Panc1 (cell line): ENCODE data around the gene CAMKK2. TPM values are rescaled to one million over a fixed set of nuclear protein-coding genes. Genes with fewer than 3 reads are reported as not detected.

Experiments
- ATAC-seq: fragments of 200-7000 bp; cut with Tn5 transposase; 2 replicates; pipeline ENCODE4 v1.9.1; 2020; ENCODE audit warnings: mild to moderate bottlenecking, moderate library complexity
- BruUV-seq: library from RNA; stranded (reverse); fragments of 400-500 nt; replicated peaks from 2 replicates; lab custom pipeline; 2021; lab: Mats Ljungman, UMichigan
- CTCF ChIA-PET: fragments of 300-600 bp; sonication (Branson Sonifier 250); formaldehyde crosslinking; loops from one replicate; lab custom pipeline; 2022; ENCODE audit warnings: antibody characterized with exemption; lab: Charles Lee
- POLR2A ChIA-PET: fragments of 300-600 bp; sonication (Branson Sonifier 250); formaldehyde crosslinking; loops from one replicate; lab custom pipeline; 2022; ENCODE audit warnings: antibody characterized with exemption; lab: Charles Lee
- DNase-seq: peaks from one replicate; pipeline ENCODE4 v3.0.0-alpha.2; 2010; ENCODE audit warnings: low read depth, low spot score
- H3K27ac ChIP-seq: 2 replicates; pipeline ENCODE4 v1.5.1; 2011; ENCODE audit warnings: mild to moderate bottlenecking, low read length, inconsistent platforms
- H3K27me3 ChIP-seq: fragments of 200-500 bp; sonication (Bioruptor generic); 2 replicates; pipeline ENCODE4 v1.6.0; 2014; ENCODE audit warnings: low read length, inconsistent platforms; ENCODE audit not compliant: control insufficient read depth, insufficient read depth
- H3K36me3 ChIP-seq: fragments of 200-500 bp; sonication (Bioruptor generic); 2 replicates; pipeline ENCODE4 v1.5.1; 2014; ENCODE audit warnings: inconsistent platforms, mild to moderate bottlenecking, low read length, moderate library complexity; ENCODE audit not compliant: control insufficient read depth, insufficient read depth
- H3K4me1 ChIP-seq: 2 replicates; pipeline ENCODE4 v1.5.1; 2011; ENCODE audit warnings: inconsistent platforms, mild to moderate bottlenecking, low read length, moderate library complexity; ENCODE audit not compliant: control insufficient read depth, insufficient read depth
- H3K4me3 ChIP-seq, 2 experiments: 2 replicates each; pipeline ENCODE4 v1.5.1; 2011 to 2012; ENCODE audit warnings: low read depth in 2 of 2, low read length in 2 of 2, mild to moderate bottlenecking in 2 of 2, inconsistent platforms in 1 of 2, moderate library complexity in 1 of 2
- H3K9me3 ChIP-seq: fragments of 200-500 bp; sonication (Bioruptor generic); 2 replicates; pipeline ENCODE4 v1.5.1; 2014; ENCODE audit warnings: low read depth, mild to moderate bottlenecking, inconsistent platforms, low read length, moderate library complexity; ENCODE audit not compliant: control insufficient read depth, insufficient read depth
- POLR2AphosphoS5 ChIP-seq: IDR thresholded peaks from 2 replicates; pipeline ENCODE4 v1.6.1; 2012; ENCODE audit warnings: mild to moderate bottlenecking, low read depth, low read length, moderate library complexity
- REST ChIP-seq, 2 experiments: IDR thresholded peaks; 2 replicates each; pipeline ENCODE4 v1.6.1; 2011 to 2012; ENCODE audit warnings: low read depth in 2 of 2, control low read depth in 1 of 2, low read length in 1 of 2, mild to moderate bottlenecking in 1 of 2, moderate library complexity in 1 of 2; ENCODE audit not compliant: insufficient read depth in 1 of 2
- SIN3A ChIP-seq: IDR thresholded peaks from 2 replicates; pipeline ENCODE4 v1.6.1; 2012; ENCODE audit warnings: low read depth, mild to moderate bottlenecking, low read length, moderate library complexity, borderline replicate concordance; ENCODE audit not compliant: insufficient read depth
- TCF7L2 ChIP-seq: IDR thresholded peaks from 2 replicates; pipeline ENCODE4 v1.6.1; 2011; ENCODE audit warnings: mild to moderate bottlenecking, low read depth, low read length, inconsistent platforms
- in situ Hi-C: cut with HindIII; loops from 2 replicates; pipeline ENCODE4 v1.10.0; 2016; ENCODE audit warnings: low sequenced_read_pairs, low pct_unique_long_range_greater_than_20kb
- intact Hi-C: fragments of 100-400 bp; cut with micrococcal nuclease; formaldehyde crosslinking; loops from one replicate; pipeline ENCODE4 v1.10.0; 2022; ENCODE audit not compliant: unreplicated experiment
- total RNA-seq: library from RNA; stranded (reverse); gene quantifications from one replicate; pipeline ENCODE4 v1.2.1, GENCODE V29; 2021; ENCODE audit not compliant: unreplicated experiment
- TF ChIP-seq, protein P1 (sequence below): fragments of 450-650 bp; IDR thresholded peaks from 2 replicates; pipeline ENCODE4 v1.5.1; 2017; ENCODE audit warnings: mild to moderate bottlenecking

The CAMKK2 gene
- total RNA-seq, 1 experiment from 2014 or later = 37.8 TPM

DNA sequence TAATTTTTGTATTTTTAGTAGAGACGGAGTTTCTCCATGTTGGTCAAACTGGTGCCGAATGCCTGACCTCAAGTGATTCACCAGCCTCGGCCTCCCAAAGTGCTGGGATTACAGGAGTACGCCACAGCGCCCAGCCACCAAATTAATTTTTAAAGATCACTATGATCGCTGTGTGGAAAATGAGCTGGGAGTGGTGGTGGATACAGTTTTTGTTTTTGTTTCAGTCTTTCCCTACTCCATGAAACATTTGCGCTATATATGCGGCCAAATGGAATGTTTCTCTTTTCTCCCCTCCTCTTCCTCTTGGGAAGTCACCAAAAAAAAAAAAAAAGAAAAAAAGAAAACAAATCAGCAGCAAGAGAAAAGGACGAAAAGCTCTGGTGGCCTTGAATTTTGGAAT lies 107.4 kb downstream of the CAMKK2 start:
- ChIA-PET POLR2A (interaction anchor here (0.6 to 0.7 kb wide), 4 partner anchors 26 to 479 kb away, joined by 5 to 10 read pairs (median 6); no protein-coding TSS in a partner anchor), CTCF (interaction anchor here (0.6 kb wide), 1 partner anchor 160 kb away, joined by 16 read pairs; no protein-coding TSS in a partner anchor)
- no peak overlapping the region for H3K27ac ChIP-seq
- no peaks in the 10 kb centered on the region for H3K27me3 ChIP-seq
- TF ChIP-seq TCF7L2 (no peak), REST (IDR thresholded peaks at IDR 0.05; ENCODE audit: insufficient read depth in 1 of 2, low read depth in 2 of 2, low read length in 1 of 2) (no peak), POLR2AphosphoS5 (no peak), SIN3A (no peak)
- TF ChIP-seq, protein P1, sequence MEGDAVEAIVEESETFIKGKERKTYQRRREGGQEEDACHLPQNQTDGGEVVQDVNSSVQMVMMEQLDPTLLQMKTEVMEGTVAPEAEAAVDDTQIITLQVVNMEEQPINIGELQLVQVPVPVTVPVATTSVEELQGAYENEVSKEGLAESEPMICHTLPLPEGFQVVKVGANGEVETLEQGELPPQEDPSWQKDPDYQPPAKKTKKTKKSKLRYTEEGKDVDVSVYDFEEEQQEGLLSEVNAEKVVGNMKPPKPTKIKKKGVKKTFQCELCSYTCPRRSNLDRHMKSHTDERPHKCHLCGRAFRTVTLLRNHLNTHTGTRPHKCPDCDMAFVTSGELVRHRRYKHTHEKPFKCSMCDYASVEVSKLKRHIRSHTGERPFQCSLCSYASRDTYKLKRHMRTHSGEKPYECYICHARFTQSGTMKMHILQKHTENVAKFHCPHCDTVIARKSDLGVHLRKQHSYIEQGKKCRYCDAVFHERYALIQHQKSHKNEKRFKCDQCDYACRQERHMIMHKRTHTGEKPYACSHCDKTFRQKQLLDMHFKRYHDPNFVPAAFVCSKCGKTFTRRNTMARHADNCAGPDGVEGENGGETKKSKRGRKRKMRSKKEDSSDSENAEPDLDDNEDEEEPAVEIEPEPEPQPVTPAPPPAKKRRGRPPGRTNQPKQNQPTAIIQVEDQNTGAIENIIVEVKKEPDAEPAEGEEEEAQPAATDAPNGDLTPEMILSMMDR = no peak
- no TSS peak for BruUV-seq
- no peak for ATAC-seq
- H3K4me3 ChIP-seq = no peak overlapping the region
- no peaks in the 10 kb centered on the region for H3K4me1 ChIP-seq
- no peaks in the 10 kb centered on the region for H3K9me3 ChIP-seq
- in situ Hi-C loops = no loop called here
- intact Hi-C loops = no loop called here
- DNase-seq = no peak
- H3K36me3 ChIP-seq = no peaks in the 10 kb centered on the region

DNA sequence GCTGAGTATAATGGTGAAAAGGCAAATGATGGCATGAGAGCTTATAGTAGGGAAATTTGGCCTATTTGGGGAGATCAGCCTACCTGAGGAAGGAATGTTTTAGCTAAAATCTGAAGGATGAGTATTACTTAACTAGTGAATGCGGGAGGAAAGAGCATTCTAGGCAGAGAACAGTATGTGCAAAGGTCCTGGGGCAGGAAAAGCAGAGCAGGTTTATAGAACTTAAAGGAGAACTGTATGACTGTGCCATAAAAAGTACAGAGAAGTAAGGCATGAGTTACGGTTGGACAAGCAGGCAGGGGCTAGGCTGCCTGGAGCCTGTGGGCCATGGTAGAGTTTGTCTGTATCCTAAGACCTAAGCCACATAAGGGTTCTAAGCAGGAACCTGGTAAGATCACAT lies 108.3 kb downstream of the CAMKK2 start:
- no peaks in the 10 kb centered on the region for H3K27me3 ChIP-seq
- ATAC-seq (no peak), DNase-seq (no peak)
- H3K36me3 ChIP-seq = no peaks in the 10 kb centered on the region
- POLR2A ChIA-PET = no interaction called here
- TF ChIP-seq POLR2AphosphoS5 = no peak
- TF ChIP-seq, protein P1 = no peak
- no peak for TF ChIP-seq SIN3A
- no peak for TF ChIP-seq REST (IDR thresholded peaks at IDR 0.05; ENCODE audit: insufficient read depth in 1 of 2, low read depth in 2 of 2, low read length in 1 of 2)
- TF ChIP-seq TCF7L2 = no peak
- H3K27ac ChIP-seq = no peak overlapping the region
- no TSS peak for BruUV-seq
- CTCF ChIA-PET = no interaction called here
- in situ Hi-C loops = no loop called here
- intact Hi-C loops = no loop called here
- no peaks in the 10 kb centered on the region for H3K4me1 ChIP-seq
- H3K4me3 ChIP-seq = no peak overlapping the region
- no peaks in the 10 kb centered on the region for H3K9me3 ChIP-seq

Other genes with a start within 250 kb of the CAMKK2 start
- 0.23 TPM for gene P2RX7, start 163.8 kb downstream of the CAMKK2 start, total RNA-seq
- gene P2RX4, start 86.6 kb downstream of the CAMKK2 start, total RNA-seq = 12.4 TPM
- gene ANAPC5, start 55.7 kb upstream of the CAMKK2 start, total RNA-seq = 101 TPM
- 52.4 TPM for gene RNF34, start 103.4 kb upstream of the CAMKK2 start, total RNA-seq